NCI-H1417 (cell line): ENCODE measurements around the gene LANCL2.

ENCODE experiments used
- DNase-seq, 3 experiments: peaks; one replicate each; lab custom pipeline; 2025; lab: John Stamatoyannopoulos, UW

LANCL2 gene

GRCh38 chr7:55438085-55438756 is 73.1 kb downstream of the LANCL2 start:
- DNase-seq, result peak; percentile 75 to 94 (median 85)

GRCh38 chr7:55438757-55439525 is 73.8 kb downstream of the LANCL2 start:
- DNase-seq, result peak; percentile 59 to 92 (median 85)

- DNase-seq, result peak; percentile 22 to 68 (median 37)
Measured at GRCh38 chr7:55439627-55440026, 74.5 kb downstream of the LANCL2 start.

- no peak for DNase-seq
Measured at GRCh38 chr7:55440040-55440690, 75.0 kb downstream of the LANCL2 start.

GRCh38 chr7:55441002-55441401 is 75.9 kb downstream of the LANCL2 start:
- no peak for DNase-seq

GRCh38 chr7:55441774-55442522 is 76.8 kb downstream of the LANCL2 start:
- DNase-seq, result peak in 2 of 3 experiments; percentile 29 to 71

- no peak for DNase-seq
Measured at GRCh38 chr7:55444786-55445185, 79.6 kb downstream of the LANCL2 start.

- DNase-seq, result no peak
Measured at GRCh38 chr7:55448526-55448925, 83.4 kb downstream of the LANCL2 start.

- DNase-seq, result no peak
Measured at GRCh38 chr7:55449205-55449991, 84.3 kb downstream of the LANCL2 start.

GRCh38 chr7:55449992-55450535 is 84.9 kb downstream of the LANCL2 start:
- DNase-seq, result no peak

GRCh38 chr7:55452971-55453370 is 87.8 kb downstream of the LANCL2 start:
- no peak for DNase-seq

- no peak for DNase-seq
Measured at GRCh38 chr7:55457801-55458200, 92.7 kb downstream of the LANCL2 start.

- no peak for DNase-seq
Measured at GRCh38 chr7:55458351-55458750, 93.2 kb downstream of the LANCL2 start.

- DNase-seq, result no peak
Measured at GRCh38 chr7:55463686-55464262, 98.6 kb downstream of the LANCL2 start.

GRCh38 chr7:55464422-55464821 is 99.3 kb downstream of the LANCL2 start:
- no peak for DNase-seq

- DNase-seq, result no peak
Measured at GRCh38 chr7:55465691-55466090, 100.6 kb downstream of the LANCL2 start.

- no peak for DNase-seq
Measured at GRCh38 chr7:55467047-55467593, 102.0 kb downstream of the LANCL2 start.

GRCh38 chr7:55468495-55468894 is 103.4 kb downstream of the LANCL2 start:
- no peak for DNase-seq

- DNase-seq, result peak in 1 of 3 experiments; percentile 19
Measured at GRCh38 chr7:55469271-55469681, 104.1 kb downstream of the LANCL2 start.

- DNase-seq, result peak in 1 of 3 experiments; percentile 7
Measured at GRCh38 chr7:55469721-55470120, 104.6 kb downstream of the LANCL2 start.
